Liver (tissue), 3 donors: ENCODE measurements around the gene ANTXR2.

Source experiments
- GABPA ChIP-seq, 2 donors: IDR thresholded peaks in 1 of 2; conservative IDR thresholded peaks in 1 of 2; 2 replicates each; pipeline ENCODE4 v1.6.1; 2016; ENCODE audit warnings: antibody characterized with exemption in 2 of 2, mild to moderate bottlenecking in 1 of 2, moderate library complexity in 1 of 2
- RAD21 ChIP-seq, 2 donors: IDR thresholded peaks; 2 replicates each; pipeline ENCODE4 v1.6.1; 2016; ENCODE audit warnings: antibody characterized with exemption in 2 of 2, mild to moderate bottlenecking in 2 of 2
- SP1 ChIP-seq: IDR thresholded peaks from 2 replicates; pipeline ENCODE4 v1.6.1; 2018; ENCODE audit warnings: antibody characterized with exemption, mild to moderate bottlenecking
- TF ChIP-seq, protein P1 (sequence below): fragments of 150-350 bp; IDR thresholded peaks from 2 replicates; pipeline ENCODE4 v1.5.1; 2017; ENCODE audit warnings: improper control_type of control experiment, low read depth, low read length; ENCODE audit not compliant: missing input control
- donor health status: healthy.
- donor health status: healthy.

DNA sequence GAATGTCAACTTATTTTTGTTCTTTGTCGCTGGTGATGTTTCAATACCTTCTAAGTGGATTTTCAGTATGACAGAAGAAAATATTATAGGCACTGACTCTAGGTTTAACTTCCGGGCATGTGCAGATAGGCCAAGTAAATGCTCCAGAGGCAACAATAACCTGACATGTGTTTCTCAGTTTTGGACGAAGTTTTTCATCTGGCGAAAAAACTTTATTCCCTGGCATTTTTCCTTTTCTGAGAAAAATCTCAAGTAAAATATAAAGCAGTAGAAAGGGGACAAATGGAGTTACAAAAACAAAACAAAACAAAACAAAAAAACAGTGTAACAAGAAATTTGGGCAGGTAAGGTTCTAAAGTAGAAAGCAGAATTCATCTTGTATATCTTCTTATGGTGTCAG is 173.5 kb downstream of the ANTXR2 start:
- TF ChIP-seq, protein P1, sequence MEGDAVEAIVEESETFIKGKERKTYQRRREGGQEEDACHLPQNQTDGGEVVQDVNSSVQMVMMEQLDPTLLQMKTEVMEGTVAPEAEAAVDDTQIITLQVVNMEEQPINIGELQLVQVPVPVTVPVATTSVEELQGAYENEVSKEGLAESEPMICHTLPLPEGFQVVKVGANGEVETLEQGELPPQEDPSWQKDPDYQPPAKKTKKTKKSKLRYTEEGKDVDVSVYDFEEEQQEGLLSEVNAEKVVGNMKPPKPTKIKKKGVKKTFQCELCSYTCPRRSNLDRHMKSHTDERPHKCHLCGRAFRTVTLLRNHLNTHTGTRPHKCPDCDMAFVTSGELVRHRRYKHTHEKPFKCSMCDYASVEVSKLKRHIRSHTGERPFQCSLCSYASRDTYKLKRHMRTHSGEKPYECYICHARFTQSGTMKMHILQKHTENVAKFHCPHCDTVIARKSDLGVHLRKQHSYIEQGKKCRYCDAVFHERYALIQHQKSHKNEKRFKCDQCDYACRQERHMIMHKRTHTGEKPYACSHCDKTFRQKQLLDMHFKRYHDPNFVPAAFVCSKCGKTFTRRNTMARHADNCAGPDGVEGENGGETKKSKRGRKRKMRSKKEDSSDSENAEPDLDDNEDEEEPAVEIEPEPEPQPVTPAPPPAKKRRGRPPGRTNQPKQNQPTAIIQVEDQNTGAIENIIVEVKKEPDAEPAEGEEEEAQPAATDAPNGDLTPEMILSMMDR: no peak
- TF ChIP-seq RAD21 (IDR thresholded peaks at IDR 0.05) (no peak), GABPA (IDR thresholded peaks at IDR 0.05 in 1 of 2, conservative IDR thresholded peaks at IDR 0.05 in 1 of 2) (no peak), SP1 (no peak)
